K562 (cell line): ENCODE data around the gene TRAPPC4. TPM values are rescaled to one million over a fixed set of nuclear protein-coding genes. Genes with fewer than 3 reads are reported as not detected.
A peak's percentile ranks its signal among the peaks of the same experiment; 100 is the strongest.

ENCODE experiments used
- ATAC-seq: fragments of 200-7000 bp; cut with Tn5 transposase; 3 replicates; pipeline ENCODE4 v1.9.1; 2020; ENCODE audit warnings: moderate library complexity
- BruUV-seq: library from RNA; stranded (reverse); fragments of 400-500 nt; replicated peaks from 2 replicates; lab custom pipeline; 2021; lab: Mats Ljungman, UMichigan
- CTCF ChIA-PET: fragments of 300-600 bp; formaldehyde crosslinking; extraction: SDS; loops from one replicate; lab custom pipeline; 2021; ENCODE audit warnings: low intra/inter-chr PET ratio; lab: Yijun Ruan, JAX
- POLR2A ChIA-PET: fragments of 300-600, 350-650 bp; sonication (Branson Sonifier 250); formaldehyde crosslinking; extraction: SDS; loops from one replicate; lab custom pipeline; 2021; ENCODE audit warnings: antibody characterized with exemption, inconsistent platforms; lab: Yijun Ruan, JAX
- DNase-seq, 4 experiments: peaks; one replicate each; pipeline versions ENCODE4 v3.0.0 to v3.0.0-alpha.2; 2011 to 2018; ENCODE audit warnings: low spot score in 3 of 4, mixed read lengths in 3 of 4; ENCODE audit errors: extremely low read depth in 1 of 4
- FAIRE-seq: peaks from 2 replicates; lab custom pipeline; 2011; peaks lifted over from hg19 to GRCh38; lab: Jason Lieb, UNC
- H2AFZ ChIP-seq: 2 replicates; pipeline ENCODE4 v1.6.0; 2011; ENCODE audit warnings: low read depth, low read length, control low read depth, inconsistent platforms
- H3K27ac ChIP-seq: fragments of 200-600 bp; 3 replicates; pipeline ENCODE4 v1.8.0; 2011; ENCODE audit warnings: low read depth, mild to moderate bottlenecking, control low read depth, inconsistent platforms, low read length, moderate library complexity, mixed read lengths; ENCODE audit errors: extremely low read depth
- H3K27me3 ChIP-seq, 2 experiments: fragments of 300-600 bp in 1 of 2; 2 replicates in 1 of 2; 3 replicates in 1 of 2; pipeline versions ENCODE4 v1.6.0 to v1.8.0; 2011; ENCODE audit warnings: inconsistent platforms in 2 of 2, low read length in 2 of 2, mild to moderate bottlenecking in 1 of 2, mixed read lengths in 1 of 2, moderate library complexity in 1 of 2; ENCODE audit not compliant: control insufficient read depth in 2 of 2, insufficient read depth in 2 of 2
- H3K36me3 ChIP-seq: fragments of 300-600 bp; 3 replicates; pipeline ENCODE4 v1.8.0; 2011; ENCODE audit warnings: mild to moderate bottlenecking, low read length, inconsistent platforms; ENCODE audit not compliant: control insufficient read depth, insufficient read depth
- H3K4me1 ChIP-seq, 2 experiments: fragments of 200-600 bp in 1 of 2; replicated peaks in 1 of 2; 2 replicates in 1 of 2; 3 replicates in 1 of 2; pipeline versions ENCODE4 v1.5.1 to v1.8.0; 2011; ENCODE audit warnings: inconsistent platforms in 2 of 2, low read length in 2 of 2, mild to moderate bottlenecking in 1 of 2, mixed read lengths in 1 of 2, moderate library complexity in 1 of 2; ENCODE audit not compliant: control insufficient read depth in 2 of 2, insufficient read depth in 2 of 2
- H3K4me2 ChIP-seq: 2 replicates; pipeline ENCODE4 v1.6.1; 2011; ENCODE audit warnings: low read length, control low read depth, inconsistent platforms, mixed read lengths; ENCODE audit not compliant: insufficient read depth
- H3K4me3 ChIP-seq: fragments of 200-600 bp; sonication (generic), shearing (Covaris generic); 2 replicates; pipeline ENCODE4 v1.5.1; 2016; ENCODE audit warnings: control low read depth, inconsistent platforms
- H3K79me2 ChIP-seq: fragments of 200-600 bp; 3 replicates; pipeline ENCODE4 v1.8.0; 2011; ENCODE audit warnings: low read length, inconsistent platforms; ENCODE audit not compliant: control insufficient read depth, insufficient read depth
- H3K9ac ChIP-seq, 2 experiments: 2 replicates each; pipeline versions ENCODE4 v1.6.0 to v1.6.1; 2011; ENCODE audit warnings: low read depth in 2 of 2, low read length in 2 of 2, control low read depth in 1 of 2, inconsistent platforms in 1 of 2, mild to moderate bottlenecking in 1 of 2, mixed read lengths in 1 of 2; ENCODE audit not compliant: insufficient read depth in 1 of 2
- H3K9me1 ChIP-seq: one replicate; pipeline ENCODE4 v1.6.0; 2011; ENCODE audit warnings: inconsistent platforms, mild to moderate bottlenecking, low read length, moderate library complexity; ENCODE audit not compliant: control insufficient read depth, insufficient read depth
- H3K9me3 ChIP-seq: replicated peaks from 2 replicates; pipeline ENCODE4 v1.5.1; 2011; ENCODE audit warnings: low read depth, low read length, inconsistent platforms; ENCODE audit not compliant: control insufficient read depth, insufficient read depth
- H4K20me1 ChIP-seq: replicated peaks from 2 replicates; pipeline ENCODE4 v1.6.1; 2011; ENCODE audit warnings: low read length, inconsistent platforms, mixed read lengths; ENCODE audit not compliant: control insufficient read depth, insufficient read depth
- CBX1 ChIP-seq: sonication (generic); IDR thresholded peaks from 2 replicates; pipeline ENCODE4 v1.6.1; 2016; ENCODE audit warnings: antibody characterized with exemption, low read depth, mild to moderate bottlenecking
- DNMT1 ChIP-seq: fragments of 450-650 bp; IDR thresholded peaks from 2 replicates; pipeline ENCODE4 v1.6.1; 2016; ENCODE audit warnings: antibody characterized with exemption, mild to moderate bottlenecking
- HNRNPLL ChIP-seq: fragments of 200-400 bp; formaldehyde crosslinking; IDR thresholded peaks from 2 replicates; pipeline ENCODE4 v1.6.1; 2017; ENCODE audit warnings: low read length, low read depth, mild to moderate bottlenecking; ENCODE audit not compliant: poor library complexity, severe bottlenecking
- NFE2 ChIP-seq: IDR thresholded peaks from 2 replicates; pipeline ENCODE4 v1.6.1; 2014; ENCODE audit warnings: antibody characterized with exemption, low read depth
- NFIC ChIP-seq: fragments of 450-650 bp; IDR thresholded peaks from 2 replicates; pipeline ENCODE4 v1.6.1; 2017; ENCODE audit warnings: mild to moderate bottlenecking, inconsistent platforms
- PHB ChIP-seq: fragments of 250-450 bp; sonication (Bioruptor Pico); IDR thresholded peaks from 2 replicates; pipeline ENCODE4 v1.5.0; 2021
- RBFOX2 ChIP-seq: fragments of 200-400 bp; formaldehyde crosslinking; IDR thresholded peaks from 2 replicates; pipeline ENCODE4 v1.6.1; 2017; ENCODE audit warnings: low read depth, mild to moderate bottlenecking, low read length, moderate library complexity
- RBM25 ChIP-seq: fragments of 200-400 bp; formaldehyde crosslinking; IDR thresholded peaks from 2 replicates; pipeline ENCODE4 v1.6.1; 2018; ENCODE audit warnings: low read length, low read depth, moderate library complexity; ENCODE audit not compliant: severe bottlenecking
- TEAD4 ChIP-seq, 2 experiments: sonication (generic) in 1 of 2; formaldehyde crosslinking in 1 of 2; IDR thresholded peaks; 2 replicates each; pipeline versions ENCODE4 v1.6.1 to v1.8.0; 2012 to 2022; ENCODE audit warnings: borderline replicate concordance in 1 of 2, inconsistent platforms in 1 of 2, low read length in 1 of 2, mild to moderate bottlenecking in 1 of 2, missing genetic modification reagents in 1 of 2
- ZFPM2 ChIP-seq: fragments of 250-450 bp; sonication (Bioruptor Pico); IDR thresholded peaks from 2 replicates; pipeline ENCODE4 v1.5.1; 2022; ENCODE audit warnings: mild to moderate bottlenecking
- ZNF316 ChIP-seq: fragments of 450-650 bp; IDR thresholded peaks from 2 replicates; pipeline ENCODE4 v1.6.1; 2016
- WGBS: fragments of 100-300 bp; shearing (Covaris generic); methylation state at CpG from one replicate; pipeline ENCODE4 v1.1.6; 2016; ENCODE audit warnings: low coverage, mixed read lengths; ENCODE audit not compliant: insufficient coverage; ENCODE audit errors: missing lambda C conversion rate; 5-methylcytosine and 5-hydroxymethylcytosine counted together
- in situ Hi-C: fragments of 300-500 bp; cut with MboI; formaldehyde crosslinking; loops from 4 replicates; pipeline ENCODE4 v1.15.0; 2018; ENCODE audit warnings: inconsistent platforms, mixed read lengths
- intact Hi-C: fragments of 100-400 bp; cut with micrococcal nuclease; formaldehyde crosslinking; loops from 2 replicates; pipeline ENCODE4 v1.14.2; 2022
- polyA plus RNA-seq, 8 experiments: library from polyadenylated mRNA; depleted of rRNA in 4 of 8; stranded (reverse) in 5 of 8; unstranded in 3 of 8; fragments of >200 nt; fragmentation: Nextera tagmentation in 2 of 8; fragmentation: Illumina TruSeq in 1 of 8; extraction: Ambion mirVana in 2 of 8; extraction: Trizol in 1 of 8; gene quantifications; 2 replicates each; pipeline versions ENCODE4 v1.2.1 to v1.2.3, GENCODE V29; 2011 to 2014; ENCODE audit warnings: inconsistent platforms in 1 of 8, missing spikeins in 1 of 8
- total RNA-seq, 7 experiments: library from RNA; depleted of rRNA in 6 of 7; stranded (reverse); fragments of >200 nt in 6 of 7; fragmentation: Illumina TruSeq in 2 of 7; extraction: Trizol in 2 of 7; gene quantifications; 2 replicates each; pipeline versions ENCODE4 v1.2.1 to v1.2.3, GENCODE V29; 2011 to 2021; ENCODE audit warnings: low replicate concordance in 1 of 7

The TRAPPC4 gene
- total and polyA plus RNA-seq, 9 of the 15 experiments (the other 6 are each of a cell fraction or from before 2014, with no cell fraction given), result 121 to 524 (median 142) TPM

DNA sequence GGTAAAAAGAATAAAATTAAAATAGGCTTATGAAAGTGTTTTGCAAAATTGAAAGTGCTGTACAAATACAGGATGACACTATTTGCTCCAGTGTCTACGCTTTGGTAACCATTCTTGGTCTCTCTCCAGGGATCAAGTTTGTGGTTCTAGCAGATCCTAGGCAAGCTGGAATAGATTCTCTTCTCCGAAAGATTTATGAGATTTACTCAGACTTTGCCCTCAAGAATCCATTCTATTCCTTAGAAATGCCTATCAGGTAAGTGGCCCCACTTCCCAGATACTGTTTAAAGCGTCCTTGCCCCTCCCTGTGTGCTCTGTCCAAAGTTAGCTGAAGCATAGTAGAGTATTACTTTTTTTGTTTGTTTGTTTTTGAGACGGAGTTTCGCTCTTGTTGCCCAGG lies 3.1 kb downstream of the TRAPPC4 start:
- no peak overlapping the region for H3K9ac ChIP-seq
- peaks cover 63% of the 10 kb centered on the region for H3K79me2 ChIP-seq
- peaks cover 82% of the 10 kb centered on the region for H3K36me3 ChIP-seq
- intact Hi-C loops (no loop called here), in situ Hi-C loops (no loop called here)
- BruUV-seq, result no TSS peak
- H3K4me2 ChIP-seq, result no peak overlapping the region
- CTCF ChIA-PET, result no interaction called here
- H3K9me1 ChIP-seq, result no peaks in the 10 kb centered on the region
- POLR2A ChIA-PET, result no interaction called here
- WGBS, result 96% methylated on average over 5 of the region's 5 CpGs
- no peak overlapping the region for H3K4me3 ChIP-seq
- H3K27ac ChIP-seq, result no peak overlapping the region
- no peak for ATAC-seq
- H2AFZ ChIP-seq, result no peak overlapping the region
- no peaks in the 10 kb centered on the region for H3K27me3 ChIP-seq
- FAIRE-seq, result no peak
- H4K20me1 ChIP-seq, result 0 out of 2 replicates have a peak, but pooled peaks cover 14% of the 10 kb centered on the region
- peaks cover 24 to 34% of the 10 kb centered on the region in 2 experiments for H3K4me1 ChIP-seq
- peak in 1 of 4 experiments; percentile 1 for DNase-seq
- TF ChIP-seq NFE2 (no peak), HNRNPLL (no peak), RBM25 (no peak), CBX1 (no peak), PHB (CRISPR knock-in tag) (no peak), NFIC (no peak), RBFOX2 (no peak), DNMT1 (no peak), ZNF316 (no peak), TEAD4 (IDR thresholded peaks at IDR 0.05; ENCODE audit: low read length) (no peak), TEAD4 (CRISPR knock-in tag; IDR thresholded peaks at IDR 0.05; ENCODE audit: borderline replicate concordance) (no peak), ZFPM2 (no peak)
- H3K9me3 ChIP-seq, result no peaks in the 10 kb centered on the region
